Central memory CD8-positive, alpha-beta T cell (primary cell): ENCODE data around the gene OR51I1.

ENCODE experiments used
- ATAC-seq: fragments of 150-1000 bp; cut with Tn5 transposase; replicated peaks from 2 replicates; pipeline ENCODE4 v1.10.0; 2022; ENCODE audit warnings: mild to moderate bottlenecking, moderate FRiP score, moderate number of reproducible peaks; ENCODE audit not compliant: poor library complexity, severe bottlenecking; ENCODE audit errors: extremely low read depth
- DNase-seq, 2 donors: peaks; one replicate each; pipeline ENCODE4 v3.0.0; 2021; ENCODE audit warnings: low spot score in 2 of 2
- H3K27ac Mint-ChIP-seq: one replicate; pipeline ENCODE4 v1.8.0; 2022; ENCODE audit warnings: low read depth, mild to moderate bottlenecking, moderate library complexity, mixed read lengths
- H3K27me3 Mint-ChIP-seq: one replicate; pipeline ENCODE4 v1.8.0; 2022; ENCODE audit warnings: mixed read lengths
- H3K36me3 Mint-ChIP-seq: one replicate; pipeline ENCODE4 v1.8.0; 2022; ENCODE audit warnings: mild to moderate bottlenecking, moderate library complexity, mixed read lengths; ENCODE audit not compliant: insufficient read depth
- H3K4me1 Mint-ChIP-seq: one replicate; pipeline ENCODE4 v1.8.0; 2022; ENCODE audit warnings: mixed read lengths
- H3K4me3 Mint-ChIP-seq: one replicate; pipeline ENCODE4 v1.8.0; 2022; ENCODE audit warnings: mild to moderate bottlenecking, moderate library complexity, mixed read lengths
- H3K9me3 Mint-ChIP-seq: one replicate; pipeline ENCODE4 v1.8.0; 2022; ENCODE audit warnings: mixed read lengths

The OR51I1 gene

GRCh38 chr11:5441414-5441813 is at the start of gene OR51I1:
Gene OR51I1, minus strand, starts transcription at chr11:5441514. Its CDS starts 0 bp downstream, at chr11:5441514.
- Mint-ChIP-seq H3K9me3 (no peaks in the 10 kb centered on the region), H3K27me3 (peaks cover 27% of the 10 kb centered on the region), H3K27ac (no peak within 1 kb of the TSS), H3K4me3 (no peak within 1 kb of the TSS), H3K4me1 (no peaks in the 10 kb centered on the region), H3K36me3 (no peaks in the 10 kb centered on the region)
- no peak for DNase-seq
- no peak for ATAC-seq

GRCh38 chr11:5489576-5490357 is 48.5 kb upstream of the OR51I1 start:
- ATAC-seq (no peak), DNase-seq (no peak)
- H3K9me3 Mint-ChIP-seq, result no peaks in the 10 kb centered on the region
- H3K27ac Mint-ChIP-seq, result no peak overlapping the region
- peaks cover 17% of the 10 kb centered on the region for H3K27me3 Mint-ChIP-seq
- H3K4me3 Mint-ChIP-seq, result no peak overlapping the region
- H3K36me3 Mint-ChIP-seq, result no peaks in the 10 kb centered on the region
- no peaks in the 10 kb centered on the region for H3K4me1 Mint-ChIP-seq

GRCh38 chr11:5488798-5489399 is 47.6 kb upstream of the OR51I1 start:
- H3K27me3 Mint-ChIP-seq, result peaks cover 17% of the 10 kb centered on the region
- H3K36me3 Mint-ChIP-seq, result no peaks in the 10 kb centered on the region
- H3K4me3 Mint-ChIP-seq, result no peak overlapping the region
- DNase-seq (no peak), ATAC-seq (no peak)
- H3K4me1 Mint-ChIP-seq, result no peaks in the 10 kb centered on the region
- H3K27ac Mint-ChIP-seq, result no peak overlapping the region
- H3K9me3 Mint-ChIP-seq, result no peaks in the 10 kb centered on the region

GRCh38 chr11:5488385-5488784 is 47.1 kb upstream of the OR51I1 start, which contains the start of gene OR52D1:
Gene OR52D1, plus strand, starts transcription at chr11:5488685. Its CDS starts 22 bp downstream, at chr11:5488707.
- ATAC-seq, result no peak
- DNase-seq, result no peak

GRCh38 chr11:5486421-5486820 is 45.1 kb upstream of the OR51I1 start:
- H3K27me3 Mint-ChIP-seq, result peaks cover 17% of the 10 kb centered on the region
- H3K4me3 Mint-ChIP-seq, result no peak overlapping the region
- no peak for ATAC-seq
- H3K4me1 Mint-ChIP-seq, result no peaks in the 10 kb centered on the region
- no peak overlapping the region for H3K27ac Mint-ChIP-seq
- no peak for DNase-seq
- no peaks in the 10 kb centered on the region for H3K36me3 Mint-ChIP-seq
- no peaks in the 10 kb centered on the region for H3K9me3 Mint-ChIP-seq

More at GRCh38 chr11:5488385-5488784, 47.1 kb upstream of the OR51I1 start, which contains the start of gene OR52D1:
- H3K4me1 Mint-ChIP-seq, result no peaks in the 10 kb centered on the region
- peaks cover 17% of the 10 kb centered on the region for H3K27me3 Mint-ChIP-seq
- no peak within 1 kb of the TSS for H3K27ac Mint-ChIP-seq
- no peaks in the 10 kb centered on the region for H3K36me3 Mint-ChIP-seq
- no peaks in the 10 kb centered on the region for H3K9me3 Mint-ChIP-seq
- H3K4me3 Mint-ChIP-seq, result no peak within 1 kb of the TSS

GRCh38 chr11:5486003-5486402 is 44.7 kb upstream of the OR51I1 start:
- no peak overlapping the region for H3K4me3 Mint-ChIP-seq
- no peaks in the 10 kb centered on the region for H3K9me3 Mint-ChIP-seq
- no peaks in the 10 kb centered on the region for H3K4me1 Mint-ChIP-seq
- ATAC-seq, result no peak
- H3K27me3 Mint-ChIP-seq, result peaks cover 17% of the 10 kb centered on the region
- no peak overlapping the region for H3K27ac Mint-ChIP-seq
- H3K36me3 Mint-ChIP-seq, result no peaks in the 10 kb centered on the region
- no peak for DNase-seq

- peaks cover 48% of the 10 kb centered on the region for H3K27me3 Mint-ChIP-seq
- no peaks in the 10 kb centered on the region for H3K36me3 Mint-ChIP-seq
- H3K27ac Mint-ChIP-seq, result no peak overlapping the region
- no peaks in the 10 kb centered on the region for H3K4me1 Mint-ChIP-seq
- H3K4me3 Mint-ChIP-seq, result no peak overlapping the region
- no peaks in the 10 kb centered on the region for H3K9me3 Mint-ChIP-seq
- no peak for ATAC-seq
- no peak for DNase-seq
Measured at GRCh38 chr11:5476186-5476819, 35.0 kb upstream of the OR51I1 start.

GRCh38 chr11:5473921-5474320 is 32.6 kb upstream of the OR51I1 start:
- no peaks in the 10 kb centered on the region for H3K36me3 Mint-ChIP-seq
- H3K27ac Mint-ChIP-seq, result no peak overlapping the region
- DNase-seq, result no peak

GRCh38 chr11:5467527-5467926 is 26.2 kb upstream of the OR51I1 start:
- H3K4me3 Mint-ChIP-seq, result no peak overlapping the region
- H3K36me3 Mint-ChIP-seq, result no peaks in the 10 kb centered on the region
- no peak overlapping the region for H3K27ac Mint-ChIP-seq
- DNase-seq (no peak), ATAC-seq (no peak)
- H3K4me1 Mint-ChIP-seq, result no peaks in the 10 kb centered on the region
- H3K27me3 Mint-ChIP-seq, result peaks cover 41% of the 10 kb centered on the region
- H3K9me3 Mint-ChIP-seq, result no peaks in the 10 kb centered on the region

More at GRCh38 chr11:5473921-5474320, 32.6 kb upstream of the OR51I1 start:
- ATAC-seq, result no peak
- H3K4me3 Mint-ChIP-seq, result no peak overlapping the region
- H3K4me1 Mint-ChIP-seq, result no peaks in the 10 kb centered on the region
- no peaks in the 10 kb centered on the region for H3K9me3 Mint-ChIP-seq
- peaks cover 70% of the 10 kb centered on the region for H3K27me3 Mint-ChIP-seq

- no peak overlapping the region for H3K27ac Mint-ChIP-seq
- no peaks in the 10 kb centered on the region for H3K4me1 Mint-ChIP-seq
Measured at GRCh38 chr11:5460983-5461621, 19.8 kb upstream of the OR51I1 start.

GRCh38 chr11:5449432-5449831 is 8.1 kb upstream of the OR51I1 start:
- Mint-ChIP-seq H3K27me3 (peaks cover 48% of the 10 kb centered on the region), H3K4me3 (no peak overlapping the region), H3K9me3 (no peaks in the 10 kb centered on the region), H3K4me1 (no peaks in the 10 kb centered on the region), H3K36me3 (no peaks in the 10 kb centered on the region), H3K27ac (no peak overlapping the region)
- DNase-seq (no peak), ATAC-seq (no peak)

More at GRCh38 chr11:5460983-5461621, 19.8 kb upstream of the OR51I1 start:
- DNase-seq (no peak), ATAC-seq (no peak)
- no peaks in the 10 kb centered on the region for H3K36me3 Mint-ChIP-seq
- no peaks in the 10 kb centered on the region for H3K9me3 Mint-ChIP-seq
- peaks cover 16% of the 10 kb centered on the region for H3K27me3 Mint-ChIP-seq
- no peak overlapping the region for H3K4me3 Mint-ChIP-seq

- Mint-ChIP-seq H3K4me1 (no peaks in the 10 kb centered on the region), H3K27ac (no peak within 1 kb of the TSS), H3K4me3 (no peak within 1 kb of the TSS), H3K27me3 (peaks cover 51% of the 10 kb centered on the region), H3K9me3 (no peaks in the 10 kb centered on the region), H3K36me3 (no peaks in the 10 kb centered on the region)
- DNase-seq (no peak), ATAC-seq (no peak)
Measured at GRCh38 chr11:5449023-5449422, 7.7 kb upstream of the OR51I1 start, which contains the start of gene OR51I2. Gene OR51I2, plus strand, starts transcription at chr11:5449323. Its CDS starts 4,166 bp downstream, at chr11:5453489.
